B cell (primary cell): Measurements from ENCODE around the gene FTO.

Experiments used
- CTCF ChIP-seq: fragments of 200-600 bp; IDR thresholded peaks from one replicate; pipeline ENCODE4 v1.8.0; 2022; ENCODE audit warnings: antibody characterized with exemption, mild to moderate bottlenecking
- EZH2 ChIP-seq: IDR thresholded peaks from 2 replicates; pipeline ENCODE4 v1.6.1; 2012; ENCODE audit warnings: borderline replicate concordance, low read depth, mild to moderate bottlenecking, moderate library complexity, low read length; ENCODE audit not compliant: insufficient read depth, poor library complexity, severe bottlenecking

- no peak for TF ChIP-seq CTCF
- TF ChIP-seq EZH2 = no peak
These were observed 411.6 kb downstream of the FTO start for GRCh38 chr16:54115558-54115957.
